COLO668 (cell line): ENCODE results near the gene SLC40A1.

ENCODE experiments used
- DNase-seq: peaks from one replicate; lab custom pipeline; 2025; ENCODE audit not compliant: unreplicated experiment; lab: John Stamatoyannopoulos, UW

SLC40A1 gene

GRCh38 chr2:189542145-189542882 is 38.3 kb downstream of the SLC40A1 start:
- DNase-seq: no peak

GRCh38 chr2:189541591-189541990 is 39.0 kb downstream of the SLC40A1 start:
- no peak for DNase-seq

GRCh38 chr2:189540551-189540950 is 40.0 kb downstream of the SLC40A1 start:
- DNase-seq: no peak

- no peak for DNase-seq
Measured at GRCh38 chr2:189538402-189538801, 42.2 kb downstream of the SLC40A1 start.

GRCh38 chr2:189536830-189537229 is 43.8 kb downstream of the SLC40A1 start:
- DNase-seq: no peak

GRCh38 chr2:189534854-189535832 is 45.4 kb downstream of the SLC40A1 start:
- DNase-seq: no peak

GRCh38 chr2:189533288-189534035 is 47.1 kb downstream of the SLC40A1 start:
- DNase-seq: no peak

- DNase-seq: no peak
Measured at GRCh38 chr2:189530965-189531637, 49.5 kb downstream of the SLC40A1 start.

- DNase-seq: no peak
Measured at GRCh38 chr2:189528617-189529016, 52.0 kb downstream of the SLC40A1 start.

- no peak for DNase-seq
Measured at GRCh38 chr2:189527812-189528592, 52.6 kb downstream of the SLC40A1 start.

- DNase-seq: no peak
Measured at GRCh38 chr2:189527041-189527750, 53.4 kb downstream of the SLC40A1 start.

GRCh38 chr2:189526241-189526640 is 54.3 kb downstream of the SLC40A1 start:
- DNase-seq: no peak

GRCh38 chr2:189524746-189525145 is 55.8 kb downstream of the SLC40A1 start:
- DNase-seq: no peak

- no peak for DNase-seq
Measured at GRCh38 chr2:189522435-189523151, 58.0 kb downstream of the SLC40A1 start.

GRCh38 chr2:189521699-189522434 is 58.7 kb downstream of the SLC40A1 start:
- DNase-seq: no peak

GRCh38 chr2:189519631-189520387 is 60.8 kb downstream of the SLC40A1 start:
- DNase-seq: no peak

- no peak for DNase-seq
Measured at GRCh38 chr2:189517847-189518535, 62.6 kb downstream of the SLC40A1 start.
